H9 (cell line): Measurements from ENCODE around the gene ARMS2. TPM values are rescaled to one million over a fixed set of nuclear protein-coding genes. Genes with fewer than 3 reads are reported as not detected.

Experiments
- DNase-seq: peaks from one replicate; pipeline ENCODE4 v3.0.0-alpha.2; 2017
- H2AFZ ChIP-seq: one replicate; pipeline ENCODE4 v1.6.1; 2013; ENCODE audit warnings: mild to moderate bottlenecking, low read length, control low read depth, moderate library complexity
- H2AK5ac ChIP-seq: 2 replicates; pipeline ENCODE4 v1.6.1; 2013; ENCODE audit warnings: low read length, control low read depth, mixed read lengths; ENCODE audit not compliant: insufficient read length
- H2BK120ac ChIP-seq: one replicate; pipeline ENCODE4 v1.6.1; 2013; ENCODE audit warnings: low read depth, mild to moderate bottlenecking, low read length, control low read depth, inconsistent platforms; ENCODE audit not compliant: poor library complexity, severe bottlenecking
- H2BK12ac ChIP-seq: 2 replicates; pipeline ENCODE4 v1.6.1; 2013; ENCODE audit warnings: low read length, control low read depth, mixed read lengths, low read depth; ENCODE audit not compliant: insufficient read length
- H2BK15ac ChIP-seq: 2 replicates; pipeline ENCODE4 v1.6.1; 2013; ENCODE audit warnings: low read depth, low read length, control low read depth
- H2BK20ac ChIP-seq: one replicate; pipeline ENCODE4 v1.6.1; 2013; ENCODE audit warnings: low read depth, mild to moderate bottlenecking, low read length, control low read depth, inconsistent platforms; ENCODE audit not compliant: poor library complexity, severe bottlenecking
- H2BK5ac ChIP-seq: 2 replicates; pipeline ENCODE4 v1.6.1; 2013; ENCODE audit warnings: low read length, control low read depth, mixed read lengths; ENCODE audit not compliant: insufficient read length
- H3K14ac ChIP-seq: 2 replicates; pipeline ENCODE4 v1.6.1; 2013; ENCODE audit warnings: low read length, control low read depth; ENCODE audit not compliant: insufficient read depth
- H3K18ac ChIP-seq: 2 replicates; pipeline ENCODE4 v1.6.1; 2013; ENCODE audit warnings: low read depth, mild to moderate bottlenecking, mixed read lengths, low read length, control low read depth; ENCODE audit not compliant: insufficient read length
- H3K23ac ChIP-seq: 2 replicates; pipeline ENCODE4 v1.6.1; 2013; ENCODE audit warnings: low read length, control low read depth, mixed read lengths, low read depth; ENCODE audit not compliant: insufficient read length
- H3K23me2 ChIP-seq: 2 replicates; pipeline ENCODE4 v1.6.1; 2013; ENCODE audit warnings: low read depth, mild to moderate bottlenecking, mixed read lengths, low read length, control low read depth; ENCODE audit not compliant: insufficient read length, poor library complexity, severe bottlenecking
- H3K27ac ChIP-seq: 2 replicates; pipeline ENCODE4 v1.5.1; 2013; ENCODE audit warnings: low read length, control low read depth, mixed read lengths, low read depth; ENCODE audit not compliant: insufficient read length
- H3K27me3 ChIP-seq: 2 replicates; pipeline ENCODE4 v1.6.1; 2013; ENCODE audit warnings: low read length, control low read depth, inconsistent platforms; ENCODE audit not compliant: insufficient read depth
- H3K4ac ChIP-seq: 2 replicates; pipeline ENCODE4 v1.6.1; 2013; ENCODE audit warnings: low read depth, mild to moderate bottlenecking, control low read depth, inconsistent platforms, low read length, moderate library complexity
- H3K4me1 ChIP-seq: 2 replicates; pipeline ENCODE4 v1.6.1; 2013; ENCODE audit warnings: low read length, control low read depth, inconsistent platforms; ENCODE audit not compliant: insufficient read depth
- H3K4me2 ChIP-seq: 2 replicates; pipeline ENCODE4 v1.6.1; 2013; ENCODE audit warnings: low read length, control low read depth, mixed read lengths; ENCODE audit not compliant: insufficient read length, insufficient read depth
- H3K56ac ChIP-seq: 2 replicates; pipeline ENCODE4 v1.6.1; 2013; ENCODE audit warnings: low read depth, mild to moderate bottlenecking, mixed read lengths, low read length, control low read depth; ENCODE audit not compliant: insufficient read length
- H3K79me1 ChIP-seq: 2 replicates; pipeline ENCODE4 v1.6.1; 2013; ENCODE audit warnings: low read depth, mild to moderate bottlenecking, moderate library complexity, low read length, control low read depth, inconsistent platforms; ENCODE audit not compliant: insufficient read depth, poor library complexity, severe bottlenecking
- H3K79me2 ChIP-seq: 2 replicates; pipeline ENCODE4 v1.6.1; 2013; ENCODE audit warnings: low read length, control low read depth, inconsistent platforms; ENCODE audit not compliant: insufficient read depth
- H3K9ac ChIP-seq: 2 replicates; pipeline ENCODE4 v1.6.1; 2013; ENCODE audit warnings: low read length, control low read depth, mixed read lengths; ENCODE audit not compliant: insufficient read length; ENCODE audit errors: extremely low read depth
- H3K9me3 ChIP-seq: one replicate; pipeline ENCODE4 v1.6.1; 2013; ENCODE audit warnings: low read depth, low read length, inconsistent platforms; ENCODE audit not compliant: control insufficient read depth
- H3T11ph ChIP-seq: one replicate; pipeline ENCODE4 v1.6.1; 2013; ENCODE audit warnings: mild to moderate bottlenecking, low read length, control low read depth, inconsistent platforms
- H4K20me1 ChIP-seq: one replicate; pipeline ENCODE4 v1.6.1; 2013; ENCODE audit not compliant: control insufficient read depth, insufficient read length, insufficient read depth
- H4K5ac ChIP-seq: 2 replicates; pipeline ENCODE4 v1.6.1; 2013; ENCODE audit warnings: low read depth, mild to moderate bottlenecking, mixed read lengths, low read length, control low read depth; ENCODE audit not compliant: insufficient read length
- H4K8ac ChIP-seq: replicated peaks from 2 replicates; pipeline ENCODE4 v1.6.1; 2013; ENCODE audit warnings: low read length, control low read depth, mixed read lengths, low read depth; ENCODE audit not compliant: insufficient read length
- H4K91ac ChIP-seq: 2 replicates; pipeline ENCODE4 v1.6.1; 2013; ENCODE audit warnings: low read depth, mild to moderate bottlenecking, moderate library complexity, mixed read lengths, low read length, control low read depth; ENCODE audit not compliant: insufficient read length
- H3K27ac Mint-ChIP-seq, 3 experiments: 2 replicates in 2 of 3; 3 replicates in 1 of 3; pipeline ENCODE4 v1.8.0; 2020 to 2021; ENCODE audit warnings: mixed read lengths in 3 of 3, mild to moderate bottlenecking in 1 of 3, moderate library complexity in 1 of 3
- H3K27me3 Mint-ChIP-seq: 2 replicates; pipeline ENCODE4 v1.8.0; 2021; ENCODE audit warnings: low read depth, mild to moderate bottlenecking, moderate library complexity, mixed read lengths
- H3K36me3 Mint-ChIP-seq, 3 experiments: 2 replicates in 2 of 3; 3 replicates in 1 of 3; pipeline ENCODE4 v1.8.0; 2020 to 2021; ENCODE audit warnings: low read depth in 3 of 3, mixed read lengths in 3 of 3; ENCODE audit not compliant: insufficient read depth in 1 of 3
- H3K4me1 Mint-ChIP-seq, 2 experiments: 2 replicates each; pipeline ENCODE4 v1.8.0; 2020; ENCODE audit warnings: mixed read lengths in 2 of 2
- H3K4me3 Mint-ChIP-seq, 2 experiments: 2 replicates in 1 of 2; 3 replicates in 1 of 2; pipeline ENCODE4 v1.8.0; 2020 to 2021; ENCODE audit warnings: mild to moderate bottlenecking in 2 of 2, mixed read lengths in 2 of 2, moderate library complexity in 1 of 2
- H3K9me3 Mint-ChIP-seq, 2 experiments: 2 replicates in 1 of 2; 3 replicates in 1 of 2; pipeline ENCODE4 v1.8.0; 2020; ENCODE audit warnings: mild to moderate bottlenecking in 2 of 2, mixed read lengths in 2 of 2, moderate library complexity in 1 of 2
- CTCF ChIP-seq: fragments of 200-600 bp; sonication (generic); conservative IDR thresholded peaks from 3 replicates; pipeline ENCODE4 v1.8.0; 2021; ENCODE audit warnings: antibody characterized with exemption, mild to moderate bottlenecking
- total RNA-seq: library from RNA; stranded (reverse); gene quantifications from 2 replicates; pipeline ENCODE4 v1.2.1, GENCODE V29; 2021

ARMS2 gene
- total RNA-seq, 1 experiment from 2014 or later = not detected

GRCh38 chr10:122445904-122446303 is 8.5 kb upstream of the ARMS2 start:
- H4K91ac ChIP-seq = no peak overlapping the region
- no peak overlapping the region for H3K27ac ChIP-seq
- H3K79me2 ChIP-seq = no peaks in the 10 kb centered on the region
- no peak overlapping the region for H3T11ph ChIP-seq
- no peaks in the 10 kb centered on the region for H3K23me2 ChIP-seq
- H2BK20ac ChIP-seq = no peak overlapping the region
- no peak overlapping the region for H2BK15ac ChIP-seq
- H2AK5ac ChIP-seq = no peak overlapping the region
- H4K8ac ChIP-seq = no peak overlapping the region
- H3K4me1 Mint-ChIP-seq = peaks cover 0 to 9% of the 10 kb centered on the region in 2 experiments; a peak in 3 of 4 replicates
- no peak overlapping the region for H3K4ac ChIP-seq
- no peak overlapping the region for H2AFZ ChIP-seq
- no peaks in the 10 kb centered on the region for H4K20me1 ChIP-seq
- H3K4me1 ChIP-seq = no peaks in the 10 kb centered on the region
- H3K56ac ChIP-seq = no peak overlapping the region
- peaks cover 14 to 20% of the 10 kb centered on the region in 2 experiments for H3K9me3 Mint-ChIP-seq
- no peak overlapping the region for H4K5ac ChIP-seq
- no peak overlapping the region for H3K18ac ChIP-seq
- no peak overlapping the region for H2BK5ac ChIP-seq
- no peaks in the 10 kb centered on the region for H3K79me1 ChIP-seq
- H3K36me3 Mint-ChIP-seq = peaks cover 2 to 6% (median 3%) of the 10 kb centered on the region in 3 experiments; a peak in 5 of 7 replicates
- no peak overlapping the region for H3K14ac ChIP-seq
- H3K9ac ChIP-seq = no peak overlapping the region
- DNase-seq = no peak
- peaks cover 6% of the 10 kb centered on the region for H3K27me3 Mint-ChIP-seq
- H2BK12ac ChIP-seq = no peak overlapping the region
- H3K4me3 Mint-ChIP-seq = no peak overlapping the region
- no peak overlapping the region for H3K4me2 ChIP-seq
- H3K27me3 ChIP-seq = no peaks in the 10 kb centered on the region
- no peak overlapping the region for H3K27ac Mint-ChIP-seq
- H3K23ac ChIP-seq = no peak overlapping the region
- H3K9me3 ChIP-seq = no peaks in the 10 kb centered on the region
- no peak for TF ChIP-seq CTCF
- no peak overlapping the region for H2BK120ac ChIP-seq
